Right lobe of liver (tissue), 6 donors: ENCODE data around the gene KIF25. TPM values are rescaled to one million over a fixed set of nuclear protein-coding genes. Genes with fewer than 3 reads are reported as not detected.

Experiments used
- ATAC-seq, 4 donors: fragments of 200-7000 bp; cut with Tn5 transposase; one replicate each; pipeline ENCODE4 v1.9.1; 2020; ENCODE audit warnings: mild to moderate bottlenecking in 4 of 4, moderate library complexity in 4 of 4
- DNase-seq, 3 donors: peaks; one replicate each; pipeline ENCODE4 v3.0.0-alpha.2; 2020
- H3K27ac ChIP-seq, 3 donors: fragments of 200-600 bp; one replicate each; pipeline ENCODE4 v1.8.0; 2022
- H3K27me3 ChIP-seq, 2 donors: fragments of 200-600 bp; one replicate each; pipeline ENCODE4 v1.8.0; 2022
- H3K36me3 ChIP-seq, 4 donors: fragments of 200-600 bp; sonication (generic) in 1 of 4; one replicate each; pipeline versions ENCODE4 v1.5.1 to v1.8.0; 2017 to 2022; ENCODE audit warnings: control low read depth in 1 of 4
- H3K4me1 ChIP-seq, 4 donors: fragments of 200-600 bp; sonication (generic) in 1 of 4; one replicate each; pipeline versions ENCODE4 v1.5.1 to v1.8.0; 2017 to 2022; ENCODE audit warnings: control low read depth in 1 of 4
- H3K4me3 ChIP-seq, 3 donors: fragments of 200-600 bp; one replicate each; pipeline ENCODE4 v1.8.0; 2022
- H3K9me3 ChIP-seq, 4 donors: fragments of 200-600 bp; sonication (generic) in 1 of 4; one replicate each; pipeline versions ENCODE4 v1.5.1 to v1.8.0; 2017 to 2022; ENCODE audit warnings: control low read depth in 1 of 4
- CTCF ChIP-seq, 4 donors: fragments of 200-600 bp in 3 of 4; fragments of 450-650 bp in 1 of 4; IDR thresholded peaks; one replicate each; pipeline versions ENCODE4 v1.5.1 to v1.8.0; 2016 to 2022; ENCODE audit warnings: antibody characterized with exemption in 4 of 4, mild to moderate bottlenecking in 2 of 4
- POLR2A ChIP-seq: fragments of 450-650 bp; IDR thresholded peaks from one replicate; pipeline ENCODE4 v1.6.1; 2017; ENCODE audit warnings: antibody characterized with exemption, mild to moderate bottlenecking
- whole genome bisulfite sequencing: methylation state at CpG from one replicate; pipeline ENCODE4 v1.1.6; 2018; ENCODE audit warnings: low coverage, low lambda C conversion rate; ENCODE audit not compliant: insufficient coverage; ENCODE audit errors: missing lambda C conversion rate; 5-methylcytosine and 5-hydroxymethylcytosine counted together
- intact Hi-C, 2 donors: fragments of 100-400 bp; cut with DNase I; formaldehyde crosslinking; loops; one replicate each; pipeline versions ENCODE4 v1.11.2 to v1.14.1; 2022
- total RNA-seq, 6 experiments: library from RNA; depleted of rRNA in 2 of 6; stranded (reverse); fragments of >200 nt in 2 of 6; fragmentation: NEBNext Ultra II Directional in 3 of 6; extraction: Animal tissue kit (Norgen Biotek cat#: 25700) in 3 of 6; gene quantifications; one replicate each; pipeline versions ENCODE4 v1.1.0 to v1.2.4, GENCODE V29; 2016 to 2023
- donor health status: DM: no; HTN: yes; CAD: no.
- donor health status: DM: no; HTN: no; CAD: no.
- donor health status: DM: no; HTN: no; CAD: no.
- donor health status: DM: no; HTN: yes; CAD: no.
- donor health status: DM: no; HTN: yes; CAD: no.

KIF25 gene
- total RNA-seq, 6 experiments from 2014 or later: 0.15 TPM; not detected in 5

GRCh38 chr6:167951781-167952511, 45.5 kb upstream of the KIF25 start:
- Histone ChIP-seq H3K27me3 (no peaks in the 10 kb centered on the region), H3K36me3 (peaks cover 0 to 48% (median 19%) of the 10 kb centered on the region in 4 donors), H3K27ac (no peak overlapping the region), H3K4me1 (peaks cover 0 to 10% (median 4%) of the 10 kb centered on the region in 4 donors), H3K4me3 (no peak overlapping the region), H3K9me3 (no peaks in the 10 kb centered on the region)
- no peak for ATAC-seq
- 88% methylated on average over 4 of the region's 29 CpGs for WGBS
- intact Hi-C loops: no loop called here
- DNase-seq: no peak
- no peak for TF ChIP-seq CTCF (IDR thresholded peaks at IDR 0.05)
- no peak for TF ChIP-seq POLR2A

GRCh38 chr6:167952512-167952859, 45.0 kb upstream of the KIF25 start:
- Histone ChIP-seq H3K36me3 (peaks cover 0 to 43% (median 19%) of the 10 kb centered on the region in 4 donors), H3K4me3 (no peak overlapping the region), H3K9me3 (no peaks in the 10 kb centered on the region), H3K4me1 (peaks cover 0 to 11% (median 4%) of the 10 kb centered on the region in 4 donors), H3K27me3 (no peaks in the 10 kb centered on the region), H3K27ac (no peak overlapping the region)
- no peak for TF ChIP-seq POLR2A
- TF ChIP-seq CTCF (IDR thresholded peaks at IDR 0.05): no peak
- no peak for ATAC-seq
- no peak for DNase-seq
- intact Hi-C loops: no loop called here
- 14% methylated on average over 1 of the region's 1 CpG for WGBS

GRCh38 chr6:167953551-167953950, 43.9 kb upstream of the KIF25 start:
- ATAC-seq: no peak
- Histone ChIP-seq H3K4me1 (peaks cover 0 to 11% (median 4%) of the 10 kb centered on the region in 4 donors), H3K27me3 (no peaks in the 10 kb centered on the region), H3K9me3 (no peaks in the 10 kb centered on the region), H3K4me3 (no peak overlapping the region), H3K36me3 (peaks cover 0 to 33% (median 14%) of the 10 kb centered on the region in 4 donors), H3K27ac (no peak overlapping the region)
- 94% methylated on average over 5 of the region's 5 CpGs for WGBS
- no peak for TF ChIP-seq CTCF (IDR thresholded peaks at IDR 0.05)
- TF ChIP-seq POLR2A: no peak
- DNase-seq: no peak
- intact Hi-C loops: no loop called here

- WGBS: 92% methylated on average over 3 of the region's 3 CpGs
- Histone ChIP-seq H3K4me3 (no peak overlapping the region), H3K27ac (no peak overlapping the region), H3K36me3 (peaks cover 0 to 27% (median 10%) of the 10 kb centered on the region in 4 donors), H3K27me3 (no peaks in the 10 kb centered on the region), H3K9me3 (no peaks in the 10 kb centered on the region), H3K4me1 (peaks cover 0 to 11% (median 4%) of the 10 kb centered on the region in 4 donors)
- no peak for DNase-seq
- no peak for ATAC-seq
- intact Hi-C loops: no loop called here
- no peak for TF ChIP-seq CTCF (IDR thresholded peaks at IDR 0.05)
- TF ChIP-seq POLR2A: no peak
Observed at GRCh38 chr6:167954151-167954550, 43.3 kb upstream of the KIF25 start.
